Upper lobe of left lung (tissue), 4 donors: Measurements from ENCODE around the gene ABCC4.

Experiments used
- CTCF ChIP-seq, 6 experiments: fragments of 450-650 bp in 4 of 6; fragments of 200-600 bp in 2 of 6; sonication (generic) in 2 of 6; IDR thresholded peaks; one replicate each; pipeline ENCODE4 v1.5.1; 2016 to 2019; ENCODE audit warnings: antibody characterized with exemption in 6 of 6
- POLR2A ChIP-seq, 4 donors: fragments of 450-650 bp; IDR thresholded peaks; one replicate each; pipeline ENCODE4 v1.5.1; 2016 to 2017; ENCODE audit warnings: antibody characterized with exemption in 4 of 4, mild to moderate bottlenecking in 2 of 4

- TF ChIP-seq CTCF (IDR thresholded peaks at IDR 0.05), result no peak
- no peak for TF ChIP-seq POLR2A (IDR thresholded peaks at IDR 0.05)
Observed at GRCh38 chr13:95156208-95156607, 145.0 kb downstream of the ABCC4 start.
